ENCODE data around the gene ABCA4.

ABCA4 gene

DNA sequence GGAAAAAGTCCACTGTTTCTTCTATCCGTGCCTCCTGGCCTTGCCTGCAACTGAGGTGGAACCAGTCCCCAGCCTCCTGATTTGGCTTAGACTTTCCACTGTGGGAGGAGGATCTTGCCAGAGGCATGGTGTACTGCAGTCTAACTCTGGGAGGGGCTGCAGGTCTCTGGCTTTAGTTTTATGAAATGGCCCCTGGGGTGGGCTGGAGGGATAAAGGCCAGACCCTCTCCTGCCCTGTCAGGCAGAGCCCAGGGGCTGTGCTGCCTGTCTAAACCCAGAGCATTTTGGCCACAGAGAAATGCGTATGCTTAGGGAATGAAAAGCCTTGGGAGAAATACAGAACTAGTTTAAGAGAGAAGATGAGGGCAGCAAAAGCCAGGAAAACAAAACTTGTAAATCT, 73.0 kb downstream of the ABCA4 start:
- DNase-seq, result no peak

DNA sequence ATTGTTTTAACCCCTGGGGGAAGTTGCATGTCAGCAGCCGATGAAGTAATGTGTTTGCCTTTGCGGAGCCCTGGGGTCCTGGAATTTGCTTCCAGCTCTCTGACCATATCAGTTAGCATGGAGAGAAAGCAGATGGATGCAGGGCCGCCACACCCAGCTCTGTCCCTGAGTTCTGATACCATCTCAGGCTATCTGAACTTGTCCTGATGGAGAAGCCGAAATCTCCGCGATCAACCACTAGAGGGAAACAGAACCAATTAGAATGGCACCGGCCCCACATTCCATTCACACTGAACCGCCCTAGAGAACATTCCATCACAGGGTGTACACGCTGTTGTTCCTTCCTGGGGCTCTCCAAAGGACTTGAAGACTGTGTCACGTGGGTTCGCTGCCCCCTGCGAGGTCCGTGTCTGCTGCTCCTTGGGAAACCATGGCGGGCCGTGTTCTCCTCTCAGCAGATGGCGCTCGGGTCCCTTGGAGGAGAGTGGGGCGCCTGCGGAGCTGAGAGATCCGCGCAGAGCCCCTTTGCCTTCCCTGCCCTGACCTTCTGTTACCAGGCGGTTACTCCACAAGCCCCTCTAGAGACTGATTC, 75.4 kb downstream of the ABCA4 start:
- DNase-seq, result peak in 1 of 2 donors; percentile 24

DNA sequence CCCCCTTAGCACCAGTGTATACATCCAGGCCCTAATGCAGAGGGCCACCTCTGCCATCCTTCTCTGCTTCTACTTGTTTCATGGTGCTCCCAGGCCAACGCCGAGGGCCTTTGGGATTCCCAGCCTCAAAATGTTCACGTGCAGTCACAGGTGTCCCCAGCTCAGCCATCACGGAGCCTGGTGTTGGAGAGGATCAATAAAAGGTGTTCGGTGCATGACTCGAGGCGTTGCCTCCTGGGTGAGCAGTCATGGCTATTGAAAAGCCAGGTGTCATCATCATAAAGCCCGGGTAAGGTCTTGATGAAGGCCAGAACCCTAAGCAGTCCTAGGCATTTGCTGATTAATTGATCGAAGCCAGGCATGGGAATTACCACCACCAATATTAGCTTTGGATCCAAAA, 76.1 kb downstream of the ABCA4 start:
- DNase-seq, result no peak

DNA sequence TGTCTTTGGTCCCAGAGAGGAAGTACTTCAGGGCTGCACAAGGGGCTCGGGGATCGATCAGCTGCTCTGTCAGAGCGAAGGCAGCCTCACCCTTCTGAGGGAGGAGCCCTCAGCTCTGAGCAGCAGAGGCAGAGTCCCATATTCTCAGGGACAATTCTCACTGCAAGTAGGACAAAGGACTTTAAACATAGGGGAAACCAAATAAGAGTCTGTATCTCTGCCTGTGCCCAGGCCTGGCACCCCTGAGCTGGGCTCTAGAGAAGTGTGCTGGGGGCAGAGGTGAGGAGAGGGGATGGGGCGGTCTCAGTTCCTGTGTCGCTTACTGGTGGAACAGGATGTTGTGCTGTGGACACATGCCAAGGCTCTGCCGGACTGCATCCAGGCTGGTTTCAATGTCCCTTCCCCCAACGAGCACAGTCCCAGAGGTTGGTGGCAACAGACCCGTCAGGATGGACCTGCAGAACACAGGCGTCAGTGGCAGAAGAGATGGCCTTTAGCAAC, 76.6 kb downstream of the ABCA4 start:
- no peak for DNase-seq

DNA sequence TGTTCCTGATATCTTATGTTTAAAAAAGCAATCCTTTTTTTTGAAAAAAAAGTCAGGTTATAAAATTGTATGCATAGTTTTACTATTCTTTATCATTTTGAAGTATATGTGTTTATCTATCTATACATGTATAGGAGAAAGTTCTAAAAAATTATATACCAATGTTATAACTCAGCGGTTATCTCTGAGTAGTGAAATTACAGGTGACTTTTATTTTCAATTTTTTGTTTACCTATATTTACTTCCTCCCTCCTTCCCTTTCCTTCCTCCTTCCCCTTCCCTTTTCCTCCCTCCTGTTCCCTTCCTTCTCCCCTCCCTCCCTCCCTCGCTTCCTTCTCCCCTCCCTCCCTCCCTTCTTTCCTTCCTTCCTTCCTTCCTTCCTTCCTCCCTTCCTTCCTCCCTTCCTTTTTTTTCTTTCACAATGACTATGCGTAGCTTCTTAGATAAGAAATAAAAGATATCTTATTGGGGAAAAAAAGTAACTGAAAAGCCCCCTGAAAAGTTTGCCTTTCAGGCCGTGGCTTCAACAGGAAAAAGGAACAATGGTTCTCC, 77.1 kb downstream of the ABCA4 start:
- no peak for DNase-seq

DNA sequence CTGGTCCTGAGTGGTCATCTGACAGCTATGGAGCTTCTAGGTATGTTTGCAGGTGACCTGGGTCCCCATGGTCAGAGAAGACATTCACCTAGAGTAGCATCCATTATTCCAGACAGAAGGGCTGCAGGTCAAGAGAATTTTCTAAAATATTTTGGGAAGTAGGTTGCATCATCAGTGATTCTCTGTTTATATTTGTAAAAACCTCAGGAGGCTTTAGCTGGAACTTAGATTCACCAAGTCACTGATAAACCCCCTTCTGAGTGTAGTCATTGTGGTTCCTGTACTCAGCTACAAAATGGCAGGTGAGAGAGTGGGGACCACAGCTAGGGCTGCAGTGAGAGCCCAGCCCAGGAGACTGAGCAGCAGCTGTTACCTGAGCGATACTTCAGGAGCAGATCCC, 78.6 kb downstream of the ABCA4 start:
- DNase-seq, result no peak

DNA sequence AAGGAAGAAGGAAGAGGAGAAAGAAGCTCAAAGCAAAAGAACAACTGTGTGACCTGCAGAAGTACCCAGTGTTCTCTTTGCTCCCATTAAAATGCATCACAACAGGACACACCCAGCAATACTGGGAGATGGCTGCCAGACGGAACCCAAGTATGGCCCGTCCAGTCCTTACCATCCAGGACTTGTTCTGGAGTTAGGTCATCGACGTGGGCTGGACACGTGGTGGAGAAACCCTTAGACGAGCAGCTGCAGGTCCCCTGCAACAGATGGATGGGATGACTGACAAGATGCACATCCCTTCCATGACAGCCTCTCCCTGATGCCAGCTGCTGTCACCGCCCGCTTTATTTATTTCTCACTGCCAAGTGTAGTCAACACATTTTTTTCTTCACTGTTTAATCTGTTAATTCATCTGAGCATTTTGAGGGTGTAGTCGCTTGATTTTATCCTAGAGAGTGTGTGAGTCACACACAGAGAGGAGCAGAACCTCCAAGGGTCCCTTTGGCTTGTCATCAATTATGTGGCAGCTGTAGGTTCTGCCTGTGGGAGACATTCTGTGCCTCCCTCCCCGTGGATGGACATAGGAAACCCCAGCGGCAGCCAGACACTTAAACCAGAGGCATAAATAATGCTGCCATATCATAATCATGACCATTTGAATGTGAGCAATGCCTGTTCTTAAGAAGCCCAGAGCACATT, 80.9 kb downstream of the ABCA4 start:
- no peak for DNase-seq

DNA sequence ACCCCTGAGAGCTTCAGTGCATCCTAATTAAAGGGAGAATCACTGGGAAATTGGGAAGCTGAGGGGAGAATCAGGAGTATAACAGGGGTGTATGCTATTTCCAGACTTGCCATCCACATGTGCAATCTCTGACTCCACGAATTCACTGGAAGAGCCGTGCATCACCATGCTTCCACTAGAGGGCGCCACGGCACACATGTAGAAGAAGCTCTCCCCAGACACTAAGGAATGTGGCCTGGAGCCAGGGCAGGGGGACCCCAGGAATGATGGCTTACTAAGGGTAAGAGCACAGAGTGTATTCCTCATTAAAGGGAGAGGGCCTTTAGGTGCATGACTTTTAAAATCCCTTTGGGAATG, 81.5 kb downstream of the ABCA4 start:
- peak; percentile 42 to 48 for DNase-seq

DNA sequence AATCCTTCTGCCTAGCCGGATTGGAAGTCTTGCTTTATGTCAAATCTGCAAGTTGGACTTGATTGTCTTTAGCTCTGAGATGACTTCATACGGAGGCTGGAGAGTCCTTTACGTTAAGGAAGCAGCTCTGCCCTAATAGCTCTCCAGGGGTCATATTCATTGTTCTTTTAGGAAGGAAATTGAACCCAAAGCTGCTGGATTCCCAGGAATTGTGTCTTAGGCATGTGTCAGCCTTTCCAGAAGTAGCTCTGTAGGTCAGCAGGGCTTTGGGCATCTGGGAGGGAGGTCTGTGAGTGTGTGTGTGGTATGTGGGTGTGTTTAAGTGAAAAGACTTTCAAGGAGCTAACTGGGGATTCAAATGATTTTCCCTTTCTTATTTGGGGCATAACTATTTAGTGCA, 82.4 kb downstream of the ABCA4 start:
- no peak for DNase-seq

DNA sequence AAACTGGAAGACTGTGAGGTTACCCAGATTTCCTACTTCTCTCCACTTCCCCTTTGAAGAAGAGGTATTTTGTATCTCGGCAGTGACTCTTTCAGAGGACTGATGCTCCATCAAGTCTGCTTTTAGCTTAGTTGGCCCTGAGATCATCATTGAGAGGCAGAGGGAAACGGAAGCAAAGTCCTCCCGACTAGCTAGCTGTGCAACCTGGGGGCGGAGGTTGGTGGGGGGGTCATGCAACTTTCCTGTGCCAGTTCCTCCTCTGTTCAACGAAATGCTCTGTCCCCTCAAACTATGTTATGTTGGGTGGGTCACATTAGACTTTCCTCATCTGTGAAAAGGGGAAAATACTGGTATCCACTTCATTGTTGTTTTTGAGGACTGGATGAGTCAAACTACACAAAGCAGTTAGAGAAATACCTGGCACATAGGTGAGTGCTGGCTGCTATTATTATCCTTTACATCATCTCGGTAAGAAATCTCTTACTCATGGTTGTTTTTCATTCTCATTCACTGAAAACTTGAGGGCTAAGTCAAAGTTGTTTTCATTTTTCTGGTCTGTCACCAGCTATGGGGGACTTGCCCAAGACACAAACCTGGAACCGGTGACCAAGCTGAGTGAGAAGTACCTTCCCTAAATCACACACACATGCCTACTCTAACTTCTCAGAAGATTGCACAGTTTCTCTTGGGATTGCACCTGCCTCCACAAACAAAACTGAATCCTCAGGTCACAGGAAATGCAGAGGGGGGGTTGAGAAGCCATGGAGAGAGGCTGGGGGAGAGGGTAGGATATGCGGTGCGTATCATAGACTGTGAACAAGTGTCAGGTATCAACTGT, 83.3 kb downstream of the ABCA4 start:
- no peak for DNase-seq

DNA sequence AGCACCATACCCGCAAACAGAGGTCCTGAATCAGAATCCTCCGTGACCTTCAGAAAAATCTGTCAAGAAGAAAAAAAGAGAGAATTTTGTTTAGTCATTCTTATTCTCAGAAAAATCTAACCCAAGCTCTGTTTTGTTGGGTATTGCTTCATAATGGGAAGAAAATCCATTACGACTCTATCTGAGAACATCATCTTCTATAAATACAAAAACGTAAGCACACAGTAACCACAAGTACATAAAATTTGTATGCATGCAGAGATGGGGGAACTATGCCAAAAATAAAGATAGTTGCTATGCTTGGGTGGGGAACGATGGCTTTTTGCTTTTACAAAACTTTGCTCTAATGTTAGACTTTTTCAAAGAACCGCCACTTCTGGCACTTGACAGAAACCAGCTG, 84.2 kb downstream of the ABCA4 start:
- no peak for DNase-seq

DNA sequence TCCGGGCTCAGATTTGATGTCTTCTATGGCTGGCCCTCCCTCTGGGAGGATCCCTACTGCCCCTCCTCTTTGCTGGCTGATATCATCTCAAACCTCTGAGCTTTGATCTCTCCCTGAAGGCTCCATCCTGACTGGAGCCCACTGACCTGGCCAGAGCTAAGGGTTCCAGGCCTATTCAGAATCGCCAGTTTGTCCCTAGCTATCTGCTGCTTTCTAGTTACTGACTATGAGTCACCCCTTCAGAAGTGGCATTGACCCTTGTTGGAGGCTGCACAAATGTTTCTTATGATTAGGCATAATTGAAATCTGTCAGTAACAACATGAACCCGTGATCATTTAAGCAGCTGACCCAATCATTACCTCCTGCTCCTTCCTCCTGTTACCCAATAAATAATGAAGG, 87.1 kb downstream of the ABCA4 start:
- DNase-seq, result no peak

DNA sequence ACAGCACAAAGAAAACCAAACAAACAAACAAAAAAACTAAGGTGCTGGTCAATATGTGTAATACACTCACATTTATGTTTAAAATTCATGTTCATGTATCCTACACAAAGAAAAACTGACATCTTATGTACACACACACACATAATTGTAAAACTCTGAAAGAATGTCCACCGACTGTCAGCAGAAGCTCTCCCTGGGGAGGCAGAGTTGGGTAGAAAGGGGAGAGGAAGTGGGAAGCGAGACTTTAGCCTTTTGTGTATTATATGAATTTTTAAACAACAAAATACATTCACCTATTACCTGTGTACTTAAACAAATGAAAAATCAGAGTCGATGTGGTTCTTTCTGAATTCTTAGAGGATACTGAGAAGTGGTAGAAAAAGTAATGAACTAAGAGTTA, 88.3 kb downstream of the ABCA4 start:
- no peak for DNase-seq

DNA sequence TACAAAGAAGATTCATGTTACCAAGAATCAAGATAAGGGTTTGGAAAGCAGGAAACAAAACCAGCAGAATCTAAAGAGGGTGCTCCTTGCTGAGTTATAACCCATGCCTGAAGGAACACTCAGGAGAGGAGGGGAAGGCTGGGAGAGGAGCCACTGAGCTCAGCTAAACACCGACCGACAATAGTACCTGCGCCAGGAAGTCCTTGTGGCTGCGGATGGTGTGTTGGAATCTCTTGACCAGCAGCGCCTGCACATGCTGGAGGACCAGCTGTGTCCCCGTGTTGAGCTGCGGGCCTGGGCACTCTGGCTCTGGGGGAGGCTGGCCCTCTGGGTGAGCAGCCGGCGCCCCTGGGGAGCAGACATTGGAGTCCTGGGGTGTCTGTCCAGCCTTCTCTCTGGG, 89.4 kb downstream of the ABCA4 start:
- DNase-seq, result no peak

DNA sequence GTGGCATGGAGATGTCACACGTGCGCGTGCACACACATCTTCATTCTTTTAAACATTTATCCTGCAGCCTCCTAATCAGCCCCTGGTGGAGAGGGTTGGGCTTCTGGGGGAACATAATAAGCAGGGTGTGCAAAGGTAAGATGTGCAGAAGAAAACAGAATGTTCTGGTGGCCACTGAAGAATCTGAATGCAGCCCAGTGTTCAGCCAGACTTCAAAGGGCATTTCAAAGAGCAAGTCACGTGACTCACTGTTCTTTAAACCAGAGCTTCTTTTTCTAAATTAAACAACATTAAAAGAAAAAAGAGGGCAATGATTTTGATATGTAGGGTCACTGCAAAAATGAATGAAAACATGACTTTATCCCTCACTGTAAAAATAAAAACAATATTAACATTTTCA, 89.8 kb downstream of the ABCA4 start:
- no peak for DNase-seq

DNA sequence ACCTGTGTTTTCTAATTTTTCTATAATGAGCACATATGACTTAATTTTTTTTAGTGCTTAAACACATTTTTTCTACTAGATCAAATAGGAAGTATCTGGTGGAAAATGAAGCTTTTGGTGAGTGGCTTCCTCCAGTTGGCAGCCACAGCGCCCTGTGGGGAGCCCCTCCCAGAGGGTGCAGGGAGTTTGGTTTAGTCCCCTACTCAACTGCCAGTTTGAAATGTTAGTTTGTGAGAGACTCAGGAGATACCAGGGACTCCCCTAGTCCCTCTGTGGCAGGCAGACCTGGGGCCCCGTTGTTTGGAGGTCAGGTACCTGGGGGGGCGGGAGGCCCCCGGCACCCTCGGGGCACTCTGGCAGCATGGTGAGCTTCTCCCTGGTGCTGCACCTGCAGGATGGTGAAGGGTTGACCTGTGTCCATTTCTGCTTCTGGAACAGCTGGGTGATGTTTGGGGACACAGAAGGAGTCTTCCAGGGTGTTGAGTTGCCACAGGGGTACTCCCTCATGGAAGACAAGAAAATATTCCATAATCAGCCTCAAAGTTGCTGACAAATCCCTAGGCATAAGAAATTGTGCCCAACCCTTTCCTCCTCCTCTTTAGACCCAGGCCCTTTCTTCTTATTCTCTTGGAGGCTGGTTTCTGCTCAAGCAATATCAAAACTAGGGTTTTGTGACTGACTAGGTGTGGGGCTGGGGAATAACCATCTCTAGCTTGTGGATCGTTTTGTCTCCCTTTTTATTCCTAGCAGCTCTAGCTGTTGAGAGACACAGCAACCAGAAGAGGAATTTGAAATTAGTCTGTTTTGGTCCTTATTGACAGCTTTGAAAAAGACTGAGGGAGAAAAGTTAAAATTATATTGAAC, 91.6 kb downstream of the ABCA4 start:
- DNase-seq, result no peak

DNA sequence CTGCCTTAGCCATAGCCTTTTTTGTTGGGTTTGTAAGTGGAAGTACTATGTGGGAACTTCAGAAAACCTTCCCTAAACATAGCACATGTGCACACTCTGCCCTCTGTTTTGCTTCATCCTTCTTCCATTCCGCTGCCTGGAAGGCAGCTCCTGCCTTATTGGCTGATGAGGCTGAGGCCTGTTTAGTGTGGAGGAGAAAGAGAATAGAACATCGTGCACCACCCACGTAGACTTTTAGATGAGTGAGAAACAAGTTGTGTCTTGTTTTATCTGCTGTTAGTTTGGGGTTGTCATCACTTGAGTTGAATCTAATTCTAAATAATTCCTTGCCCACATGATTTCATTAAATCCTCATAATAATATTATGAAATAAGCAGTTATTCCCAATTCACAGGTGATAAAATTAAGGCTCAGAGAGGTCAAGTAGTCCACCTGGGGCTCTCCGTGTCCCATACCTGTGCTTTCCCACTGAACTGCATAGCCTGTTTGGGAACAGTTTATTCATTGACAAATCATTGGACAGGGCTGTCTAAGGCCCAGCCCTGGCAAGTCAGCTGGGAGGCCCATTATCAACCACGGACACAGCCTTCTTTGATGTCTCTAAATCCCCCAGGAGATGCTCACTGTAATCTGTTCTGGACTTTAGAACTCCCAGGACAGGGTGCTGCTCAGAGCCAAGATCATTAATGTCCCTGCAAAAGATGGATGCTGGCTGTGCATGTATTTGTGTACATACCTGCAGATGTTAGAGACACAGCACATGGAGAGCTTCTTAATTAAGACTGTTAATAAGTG, 93.0 kb downstream of the ABCA4 start:
- no peak for DNase-seq

DNA sequence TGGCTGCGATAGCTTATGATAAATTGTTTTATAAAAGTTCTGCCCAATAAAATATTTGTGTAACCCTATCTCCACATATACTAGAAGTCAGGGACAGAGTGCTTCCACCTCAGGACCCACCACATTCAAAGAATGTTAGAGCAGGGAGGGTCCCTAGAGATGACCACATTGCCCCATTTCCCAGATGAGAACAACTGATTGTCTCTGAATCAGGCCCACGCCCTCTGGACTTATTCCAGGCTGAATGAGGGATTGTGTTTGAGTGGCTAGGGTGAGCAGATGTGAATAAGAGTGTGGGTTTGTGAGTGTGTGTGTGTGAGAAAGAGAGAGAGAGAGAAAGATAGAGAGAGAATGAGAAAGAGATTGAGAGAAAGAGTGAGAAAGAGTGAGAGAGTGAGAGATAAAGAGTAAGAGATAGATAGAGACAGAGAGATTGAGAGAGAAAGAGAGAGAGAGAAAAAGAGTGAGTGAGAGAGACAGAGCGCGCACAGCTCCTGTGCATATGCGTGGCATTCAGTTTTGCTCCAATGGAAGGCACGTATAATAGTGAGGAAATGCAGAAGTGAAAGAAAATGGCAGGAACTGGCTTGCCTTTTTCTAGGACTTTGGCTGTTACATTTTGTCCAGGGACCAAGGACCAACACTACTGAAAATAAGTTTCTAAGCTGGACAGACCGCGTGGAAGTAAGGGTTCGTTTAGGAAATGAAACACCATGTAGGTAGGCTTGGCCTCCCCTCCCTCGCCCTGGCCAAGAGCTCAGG, 94.1 kb downstream of the ABCA4 start:
- DNase-seq, result no peak

DNA sequence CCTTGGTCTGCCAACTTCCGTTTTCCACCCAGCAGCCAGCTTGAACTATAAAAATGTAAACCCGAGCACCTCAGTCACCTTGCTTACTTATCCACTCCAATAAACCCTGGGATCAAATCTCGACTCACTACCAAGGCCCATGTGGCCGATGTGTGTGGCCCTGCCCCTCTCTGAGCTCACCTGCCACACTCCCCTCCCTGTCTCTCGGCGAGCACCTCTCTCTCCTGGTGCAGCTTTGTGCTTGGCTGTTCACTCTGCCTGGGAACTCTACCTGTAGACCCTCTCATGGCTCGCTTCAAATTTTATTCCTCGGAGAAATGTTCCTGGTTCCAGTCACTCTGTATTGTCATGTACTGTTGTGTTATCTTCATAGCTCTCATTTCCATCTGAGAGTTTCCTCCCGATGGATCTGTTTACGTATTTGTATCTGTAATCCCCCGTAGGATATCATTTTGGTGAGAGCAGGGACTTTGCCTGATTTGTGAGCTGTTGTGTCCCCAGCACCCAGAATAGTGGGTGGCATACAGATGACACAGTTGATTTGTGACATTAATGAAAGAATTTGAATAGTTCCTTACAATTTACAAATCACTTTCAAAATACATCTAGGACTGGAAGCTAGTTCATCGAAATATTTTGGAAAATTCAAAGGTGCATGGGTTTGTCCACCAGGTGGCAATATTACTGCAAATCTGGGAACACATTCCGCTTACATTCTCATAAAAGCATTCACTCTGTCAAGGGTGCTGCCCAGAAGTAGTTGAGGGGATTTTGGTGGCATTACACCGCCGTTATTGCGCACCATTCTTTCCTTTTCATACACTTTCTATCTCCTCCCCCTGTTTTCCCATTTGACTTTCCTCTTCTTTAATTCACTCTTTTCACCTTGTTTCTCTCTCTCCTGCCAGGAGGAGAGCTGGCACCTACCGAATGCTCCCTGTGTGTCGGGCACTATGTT, 95.3 kb downstream of the ABCA4 start:
- DNase-seq, result peak in 1 of 2 donors; percentile 25

All from CD4-positive, alpha-beta T cell treated with Interleukin-4 for 1 hour (primary cell).